Endodermal cell (in vitro differentiated cells): ENCODE data around the gene GSTO2. TPM values are rescaled to one million over a fixed set of nuclear protein-coding genes. Genes with fewer than 3 reads are reported as not detected.

Experiments
- DNase-seq: peaks from one replicate; pipeline ENCODE4 v3.0.0-alpha.2; 2017
- H3K27ac ChIP-seq: 2 replicates; pipeline ENCODE4 v1.5.1; 2013; ENCODE audit warnings: mild to moderate bottlenecking, low read depth, low read length, moderate library complexity
- H3K27me3 ChIP-seq: 2 replicates; pipeline ENCODE4 v1.6.1; 2013; ENCODE audit warnings: mild to moderate bottlenecking, low read length, moderate library complexity; ENCODE audit not compliant: insufficient read depth, control insufficient read depth, poor library complexity, severe bottlenecking
- H3K36me3 ChIP-seq: 2 replicates; pipeline ENCODE4 v1.7.0; 2013; ENCODE audit warnings: mild to moderate bottlenecking, low read length, moderate library complexity; ENCODE audit not compliant: control insufficient read depth, insufficient read depth
- H3K4me1 ChIP-seq: one replicate; pipeline ENCODE4 v1.7.0; 2013; ENCODE audit warnings: low read length; ENCODE audit not compliant: control insufficient read depth, insufficient read depth
- H3K4me3 ChIP-seq: 2 replicates; pipeline ENCODE4 v1.5.1; 2013; ENCODE audit warnings: mild to moderate bottlenecking, low read length, moderate library complexity
- H3K9ac ChIP-seq: 2 replicates; pipeline ENCODE4 v1.6.1; 2013; ENCODE audit warnings: mild to moderate bottlenecking, low read length, moderate library complexity; ENCODE audit not compliant: poor library complexity, severe bottlenecking; ENCODE audit errors: extremely low read depth
- H3K9me3 ChIP-seq: 2 replicates; pipeline ENCODE4 v1.6.1; 2013; ENCODE audit warnings: mild to moderate bottlenecking, low read length, moderate library complexity; ENCODE audit not compliant: control insufficient read depth
- H3K27ac Mint-ChIP-seq: 2 replicates; pipeline ENCODE4 v1.8.0; 2020; ENCODE audit warnings: mixed read lengths
- H3K27me3 Mint-ChIP-seq: 2 replicates; pipeline ENCODE4 v1.8.0; 2021; ENCODE audit warnings: mild to moderate bottlenecking, mixed read lengths; ENCODE audit not compliant: insufficient read depth
- H3K36me3 Mint-ChIP-seq: 2 replicates; pipeline ENCODE4 v1.8.0; 2020; ENCODE audit warnings: low read depth, mixed read lengths
- H3K4me1 Mint-ChIP-seq: 2 replicates; pipeline ENCODE4 v1.8.0; 2020; ENCODE audit warnings: mixed read lengths
- H3K4me3 Mint-ChIP-seq: 2 replicates; pipeline ENCODE4 v1.8.0; 2020; ENCODE audit warnings: mild to moderate bottlenecking, moderate library complexity, mixed read lengths
- H3K9me3 Mint-ChIP-seq: 2 replicates; pipeline ENCODE4 v1.8.0; 2020; ENCODE audit warnings: mild to moderate bottlenecking, mixed read lengths
- WGBS, 2 experiments: methylation state at CpG; one replicate each; pipeline versions ENCODE4 v1.1.5 to v1.1.7; 2013; ENCODE audit warnings: missing lambda C conversion rate in 2 of 2, mixed read lengths in 1 of 2; ENCODE audit not compliant: insufficient coverage in 1 of 2, insufficient read length in 1 of 2; 5-methylcytosine and 5-hydroxymethylcytosine counted together
- total RNA-seq, 2 donors: library from RNA; stranded (reverse); fragmentation: NEBNext Ultra II Directional in 1 of 2; extraction: Animal tissue kit (Norgen Biotek cat#: 25700) in 1 of 2; gene quantifications; 2 replicates in 1 of 2; 3 replicates in 1 of 2; pipeline ENCODE4 v1.2.1, GENCODE V29; 2021
- TF ChIP-seq, protein P1 (sequence below): fragments of 200-600 bp; sonication (generic); conservative IDR thresholded peaks from 2 replicates; pipeline ENCODE4 v1.5.0; 2021; ENCODE audit warnings: antibody characterized with exemption, mild to moderate bottlenecking

The GSTO2 gene
- total RNA-seq, 2 donors from 2014 or later, result 17.8 to 18.8 TPM

DNA sequence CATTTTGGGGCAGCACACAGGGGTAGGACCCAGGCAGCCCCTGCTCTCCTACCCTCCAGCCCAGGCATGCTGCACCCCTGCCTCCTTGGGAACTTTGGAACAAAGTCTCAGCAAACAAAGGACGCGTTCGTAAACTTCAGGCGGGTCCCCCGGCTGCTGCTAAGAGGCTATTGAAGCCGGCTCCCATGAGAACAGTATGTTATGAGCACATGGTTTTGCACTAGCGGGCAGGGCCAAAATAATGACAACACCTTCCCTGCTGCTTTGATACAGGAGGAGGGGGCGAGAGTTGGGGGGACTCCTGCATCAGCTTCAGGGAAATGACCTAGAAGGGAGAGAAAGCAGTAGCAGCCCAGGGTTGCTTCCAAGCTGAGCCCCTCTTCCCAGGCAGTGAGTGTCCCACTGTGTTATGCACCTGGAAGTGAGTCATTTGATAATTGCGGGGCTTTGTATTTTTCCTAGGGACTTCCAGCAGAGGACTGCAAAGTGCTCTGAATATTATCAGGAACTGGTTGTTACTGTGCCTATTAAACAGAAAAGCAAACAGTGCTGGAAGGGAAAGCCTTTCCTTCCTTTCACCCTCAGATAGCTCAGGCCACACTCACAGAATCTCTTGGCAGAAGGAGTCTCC, 62.3 kb downstream of the GSTO2 start:
- TF ChIP-seq, protein P1, sequence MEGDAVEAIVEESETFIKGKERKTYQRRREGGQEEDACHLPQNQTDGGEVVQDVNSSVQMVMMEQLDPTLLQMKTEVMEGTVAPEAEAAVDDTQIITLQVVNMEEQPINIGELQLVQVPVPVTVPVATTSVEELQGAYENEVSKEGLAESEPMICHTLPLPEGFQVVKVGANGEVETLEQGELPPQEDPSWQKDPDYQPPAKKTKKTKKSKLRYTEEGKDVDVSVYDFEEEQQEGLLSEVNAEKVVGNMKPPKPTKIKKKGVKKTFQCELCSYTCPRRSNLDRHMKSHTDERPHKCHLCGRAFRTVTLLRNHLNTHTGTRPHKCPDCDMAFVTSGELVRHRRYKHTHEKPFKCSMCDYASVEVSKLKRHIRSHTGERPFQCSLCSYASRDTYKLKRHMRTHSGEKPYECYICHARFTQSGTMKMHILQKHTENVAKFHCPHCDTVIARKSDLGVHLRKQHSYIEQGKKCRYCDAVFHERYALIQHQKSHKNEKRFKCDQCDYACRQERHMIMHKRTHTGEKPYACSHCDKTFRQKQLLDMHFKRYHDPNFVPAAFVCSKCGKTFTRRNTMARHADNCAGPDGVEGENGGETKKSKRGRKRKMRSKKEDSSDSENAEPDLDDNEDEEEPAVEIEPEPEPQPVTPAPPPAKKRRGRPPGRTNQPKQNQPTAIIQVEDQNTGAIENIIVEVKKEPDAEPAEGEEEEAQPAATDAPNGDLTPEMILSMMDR, result no peak
- peak overlapping the region; percentile 75 for H3K27ac ChIP-seq
- peak overlapping the region; percentile 49 for H3K4me3 ChIP-seq
- H3K4me3 Mint-ChIP-seq, result no peak overlapping the region
- WGBS, 2 experiments, result 29 to 33% methylated on average over 9 of the region's 9 CpGs
- no peaks in the 10 kb centered on the region for H3K9me3 Mint-ChIP-seq
- no peaks in the 10 kb centered on the region for H3K27me3 Mint-ChIP-seq
- H3K36me3 Mint-ChIP-seq, result peaks cover 1% of the 10 kb centered on the region
- H3K27me3 ChIP-seq, result no peaks in the 10 kb centered on the region
- peaks cover 7% of the 10 kb centered on the region for H3K36me3 ChIP-seq
- no peaks in the 10 kb centered on the region for H3K9me3 ChIP-seq
- peaks cover 50% of the 10 kb centered on the region for H3K4me1 ChIP-seq
- peak overlapping the region; percentile 81 for H3K27ac Mint-ChIP-seq
- peaks cover 78% of the 10 kb centered on the region for H3K4me1 Mint-ChIP-seq
- peak overlapping the region; percentile 23 for H3K9ac ChIP-seq
- peak; percentile 82 for DNase-seq

DNA sequence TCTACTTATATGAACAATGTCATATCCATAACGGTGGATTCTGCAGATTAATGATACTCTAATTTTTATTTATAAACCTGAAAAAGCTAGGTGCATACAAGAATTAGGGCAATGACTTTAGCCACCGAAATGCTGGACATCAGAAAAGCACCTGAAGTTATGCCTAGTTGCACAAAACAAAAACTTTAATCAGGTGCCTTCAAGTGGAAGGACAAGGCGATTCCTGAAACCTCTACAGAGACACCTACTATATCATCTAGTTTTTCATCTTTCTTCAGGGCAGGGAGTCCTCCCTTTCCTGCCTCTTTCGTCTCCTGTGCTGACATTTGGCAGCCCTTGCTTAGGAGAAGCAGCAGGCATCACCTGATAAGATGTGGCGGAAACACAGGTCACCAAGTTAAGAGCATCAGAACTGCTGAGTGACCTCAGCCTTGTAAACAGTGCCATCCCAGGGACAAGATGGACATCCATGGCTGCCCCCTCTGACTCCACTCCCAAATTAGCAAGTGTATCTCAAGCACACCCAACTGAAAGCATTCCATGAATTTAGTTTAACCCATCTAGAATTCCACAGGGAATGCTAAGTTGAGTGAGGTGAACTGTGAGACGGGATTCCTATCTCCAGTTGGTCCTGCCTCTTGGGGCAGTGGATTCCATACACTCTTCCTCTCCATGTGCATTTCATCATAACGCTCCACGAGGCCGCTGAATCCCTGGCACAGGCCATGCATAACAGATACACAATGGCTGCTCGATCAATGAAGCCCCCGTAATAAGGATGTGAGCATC, 63.5 kb downstream of the GSTO2 start:
- no peak overlapping the region for H3K4me3 Mint-ChIP-seq
- Histone ChIP-seq H3K9me3 (no peaks in the 10 kb centered on the region), H3K4me1 (peaks cover 46% of the 10 kb centered on the region), H3K9ac (peak overlapping the region; percentile 23), H3K36me3 (peaks cover 7% of the 10 kb centered on the region), H3K4me3 (peak overlapping the region; percentile 49), H3K27ac (peak overlapping the region; percentile 75), H3K27me3 (no peaks in the 10 kb centered on the region)
- no peaks in the 10 kb centered on the region for H3K9me3 Mint-ChIP-seq
- TF ChIP-seq, protein P1, result no peak
- H3K27ac Mint-ChIP-seq, result peak overlapping the region; percentile 36
- peak; percentile 53 for DNase-seq
- H3K27me3 Mint-ChIP-seq, result no peaks in the 10 kb centered on the region
- peaks cover 76% of the 10 kb centered on the region for H3K4me1 Mint-ChIP-seq
- WGBS, 2 experiments, result 80 to 87% methylated on average over 8 to 11 of the region's 11 CpGs
- no peaks in the 10 kb centered on the region for H3K36me3 Mint-ChIP-seq

DNA sequence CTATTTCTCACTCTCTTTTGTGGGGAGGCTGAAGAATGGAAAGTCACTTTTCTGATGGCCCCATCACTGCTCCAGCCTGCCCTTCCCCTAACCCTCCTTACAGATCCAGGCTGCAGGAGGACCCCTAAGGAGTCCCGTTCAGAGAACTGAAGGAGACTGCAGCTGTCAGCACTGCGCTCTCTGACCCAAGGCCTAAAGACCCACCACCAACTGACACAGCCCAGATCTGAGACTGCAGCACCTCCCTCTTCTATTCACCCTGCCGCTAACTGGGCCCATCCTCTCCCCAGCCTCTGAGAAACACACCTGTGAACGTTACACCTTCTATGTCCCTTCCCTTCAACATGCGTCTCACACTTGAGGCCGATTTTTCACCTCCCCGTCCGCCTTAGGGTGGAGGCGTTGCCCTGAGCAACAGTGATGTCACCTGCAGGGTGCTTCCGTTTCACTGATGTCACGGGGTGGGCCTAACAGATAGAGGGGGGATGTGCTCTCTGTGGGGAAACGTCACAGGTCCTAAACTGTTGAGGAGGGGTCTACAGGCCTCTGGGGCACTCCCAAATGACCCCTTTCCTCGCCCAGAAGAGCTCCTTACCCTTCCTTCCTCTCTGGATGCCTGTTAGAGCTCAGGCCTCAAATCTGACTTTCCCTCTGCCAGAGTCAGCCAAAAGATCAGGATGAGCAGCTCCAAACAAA, 64.2 kb downstream of the GSTO2 start:
- TF ChIP-seq, protein P1, result no peak
- H3K4me3 ChIP-seq, result no peak overlapping the region
- peaks cover 44% of the 10 kb centered on the region for H3K4me1 ChIP-seq
- peaks cover 7% of the 10 kb centered on the region for H3K36me3 ChIP-seq
- peak overlapping the region; percentile 36 for H3K27ac Mint-ChIP-seq
- no peak overlapping the region for H3K27ac ChIP-seq
- DNase-seq, result peak; percentile 69
- H3K27me3 ChIP-seq, result no peaks in the 10 kb centered on the region
- WGBS, 2 experiments, result 73 to 78% methylated on average over 10 to 13 of the region's 13 CpGs
- H3K4me3 Mint-ChIP-seq, result no peak overlapping the region
- no peaks in the 10 kb centered on the region for H3K9me3 ChIP-seq
- no peaks in the 10 kb centered on the region for H3K36me3 Mint-ChIP-seq
- no peaks in the 10 kb centered on the region for H3K27me3 Mint-ChIP-seq
- H3K4me1 Mint-ChIP-seq, result peaks cover 69% of the 10 kb centered on the region
- H3K9ac ChIP-seq, result no peak overlapping the region
- H3K9me3 Mint-ChIP-seq, result no peaks in the 10 kb centered on the region
